ENCODE data around the gene FN3KRP.

The FN3KRP gene

GRCh38 chr17:82686366-82687324 is 29.9 kb upstream of the FN3KRP start:
- Histone ChIP-seq H3K4me2 (ENCODE audit: low read length) (no peak overlapping the region), H3K4me1 (ENCODE audit: insufficient read depth, low read length, severe bottlenecking) (no peaks in the 10 kb centered on the region), H3K79me2 (ENCODE audit: insufficient read depth, low read length) (no peaks in the 10 kb centered on the region), H3K9ac (ENCODE audit: low read length) (no peak overlapping the region), H3K27ac (ENCODE audit: low read depth, low read length, poor library complexity, severe bottlenecking) (no peak overlapping the region), H3K4me3 (ENCODE audit: low read depth, low read length, poor library complexity, severe bottlenecking) (no peak overlapping the region), H3K9me3 (ENCODE audit: low read length) (0 out of 2 replicates have a peak, but pooled peaks cover 4% of the 10 kb centered on the region), H3K36me3 (ENCODE audit: insufficient read depth, low read length) (no peaks in the 10 kb centered on the region), H3F3A (ENCODE audit: insufficient read depth, low read length) (no peaks in the 10 kb centered on the region), H2AFZ (ENCODE audit: low read length) (no peak overlapping the region), H4K20me1 (ENCODE audit: insufficient read depth, low read length) (no peaks in the 10 kb centered on the region), H3K9me2 (ENCODE audit: low read depth, low read length) (no peaks in the 10 kb centered on the region), H3K27me3 (ENCODE audit: insufficient read depth, low read length) (peaks cover 6% of the 10 kb centered on the region; the same call in 1 of the 2 replicates)
- TF ChIP-seq CTCF (IDR thresholded peaks at IDR 0.05; ENCODE audit: low read length), result no peak
- TF ChIP-seq EZH2 (IDR thresholded peaks at IDR 0.05; ENCODE audit: borderline replicate concordance, low read length), result no peak

DNA sequence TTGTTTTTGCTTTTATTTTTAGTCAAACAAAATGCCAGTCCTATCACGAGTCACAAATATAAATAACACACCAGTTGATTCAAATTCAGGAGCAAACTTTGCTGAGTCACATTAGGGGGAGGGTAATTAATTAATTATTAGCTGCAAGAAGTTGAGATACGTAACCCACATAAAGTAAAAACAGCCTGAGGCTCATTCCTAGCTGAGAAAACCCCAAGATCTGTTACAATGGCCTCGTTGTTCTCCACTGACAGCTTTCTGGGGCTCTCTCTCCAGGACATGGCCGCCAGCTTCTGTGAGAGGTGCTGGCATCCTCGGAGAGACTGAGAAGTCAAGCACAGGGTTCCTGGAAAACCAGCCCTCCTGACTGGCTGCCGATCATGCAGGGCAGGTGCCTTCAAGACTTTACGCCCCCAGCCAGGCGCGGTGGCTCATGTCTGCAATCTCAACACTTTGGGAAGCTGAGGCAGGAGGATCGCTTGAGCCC is 29.1 kb upstream of the FN3KRP start:
- peaks cover 6% of the 10 kb centered on the region; the same call in 1 of the 2 replicates for H3K27me3 ChIP-seq (ENCODE audit: insufficient read depth, low read length)
- H3K4me1 ChIP-seq (ENCODE audit: insufficient read depth, low read length, severe bottlenecking), result no peaks in the 10 kb centered on the region
- no peak overlapping the region for H3K4me2 ChIP-seq (ENCODE audit: low read length)
- H3F3A ChIP-seq (ENCODE audit: insufficient read depth, low read length), result no peaks in the 10 kb centered on the region
- no peak overlapping the region for H3K27ac ChIP-seq (ENCODE audit: low read depth, low read length, poor library complexity, severe bottlenecking)
- H3K9me3 ChIP-seq (ENCODE audit: low read length), result no peaks in the 10 kb centered on the region
- no peak overlapping the region for H2AFZ ChIP-seq (ENCODE audit: low read length)
- no peaks in the 10 kb centered on the region for H3K36me3 ChIP-seq (ENCODE audit: insufficient read depth, low read length)
- H3K9ac ChIP-seq (ENCODE audit: low read length), result no peak overlapping the region
- H4K20me1 ChIP-seq (ENCODE audit: insufficient read depth, low read length), result no peaks in the 10 kb centered on the region
- H3K9me2 ChIP-seq (ENCODE audit: low read depth, low read length), result no peaks in the 10 kb centered on the region
- TF ChIP-seq EZH2 (IDR thresholded peaks at IDR 0.05; ENCODE audit: borderline replicate concordance, low read length) (no peak), CTCF (IDR thresholded peaks at IDR 0.05; ENCODE audit: low read length) (no peak)
- H3K4me3 ChIP-seq (ENCODE audit: low read depth, low read length, poor library complexity, severe bottlenecking), result no peak overlapping the region
- H3K79me2 ChIP-seq (ENCODE audit: insufficient read depth, low read length), result no peaks in the 10 kb centered on the region

GRCh38 chr17:82687871-82688270 is 28.6 kb upstream of the FN3KRP start:
- H3K4me1 ChIP-seq (ENCODE audit: insufficient read depth, low read length, severe bottlenecking), result no peaks in the 10 kb centered on the region
- peaks cover 6% of the 10 kb centered on the region; the same call in 1 of the 2 replicates for H3K27me3 ChIP-seq (ENCODE audit: insufficient read depth, low read length)
- TF ChIP-seq EZH2 (IDR thresholded peaks at IDR 0.05; ENCODE audit: borderline replicate concordance, low read length) (no peak), CTCF (IDR thresholded peaks at IDR 0.05; ENCODE audit: low read length) (no peak)
- H3K4me3 ChIP-seq (ENCODE audit: low read depth, low read length, poor library complexity, severe bottlenecking), result no peak overlapping the region
- H3K27ac ChIP-seq (ENCODE audit: low read depth, low read length, poor library complexity, severe bottlenecking), result no peak overlapping the region
- no peak overlapping the region for H2AFZ ChIP-seq (ENCODE audit: low read length)
- H3F3A ChIP-seq (ENCODE audit: insufficient read depth, low read length), result no peaks in the 10 kb centered on the region
- H3K79me2 ChIP-seq (ENCODE audit: insufficient read depth, low read length), result no peaks in the 10 kb centered on the region
- no peak overlapping the region for H3K9ac ChIP-seq (ENCODE audit: low read length)
- H3K9me2 ChIP-seq (ENCODE audit: low read depth, low read length), result no peaks in the 10 kb centered on the region
- H4K20me1 ChIP-seq (ENCODE audit: insufficient read depth, low read length), result no peaks in the 10 kb centered on the region
- H3K4me2 ChIP-seq (ENCODE audit: low read length), result no peak overlapping the region
- H3K36me3 ChIP-seq (ENCODE audit: insufficient read depth, low read length), result no peaks in the 10 kb centered on the region; the same call in 1 of the 2 replicates
- no peaks in the 10 kb centered on the region for H3K9me3 ChIP-seq (ENCODE audit: low read length)
